BE2C (cell line): ENCODE results near the gene C11orf52.
A peak's percentile ranks its signal among the peaks of the same experiment; 100 is the strongest.

Source experiments
- DNase-seq: peaks from one replicate; pipeline ENCODE4 v3.0.0-alpha.2; 2020
- H3K27me3 ChIP-seq: fragments of 250-450 bp; sonication (Bioruptor Pico); 2 replicates; pipeline ENCODE4 v1.5.1; 2020; ENCODE audit warnings: mild to moderate bottlenecking
- H3K36me3 ChIP-seq: fragments of 250-450 bp; sonication (Bioruptor Pico); 2 replicates; pipeline ENCODE4 v1.5.1; 2020; ENCODE audit warnings: mild to moderate bottlenecking
- H3K4me1 ChIP-seq: fragments of 250-450 bp; sonication (Bioruptor Pico); 2 replicates; pipeline ENCODE4 v1.5.1; 2020
- H3K4me3 ChIP-seq: 2 replicates; pipeline ENCODE4 v1.5.1; 2011; ENCODE audit warnings: low read depth, low read length
- H3K9me3 ChIP-seq: fragments of 250-450 bp; sonication (Bioruptor Pico); 2 replicates; pipeline ENCODE4 v1.5.1; 2020
- CTCF ChIP-seq: IDR thresholded peaks from 2 replicates; pipeline ENCODE4 v1.5.1; 2012; ENCODE audit warnings: mild to moderate bottlenecking, low read depth, low read length

Gene C11orf52

GRCh38 chr11:111957663-111958444, 39.1 kb downstream of the C11orf52 start:
- Histone ChIP-seq H3K9me3 (no peaks in the 10 kb centered on the region), H3K4me1 (no peaks in the 10 kb centered on the region), H3K4me3 (no peak overlapping the region), H3K27me3 (no peaks in the 10 kb centered on the region), H3K36me3 (0 out of 2 replicates have a peak, but pooled peaks cover 6% of the 10 kb centered on the region)
- no peak for TF ChIP-seq CTCF
- DNase-seq, result peak; percentile 49

- H3K9me3 ChIP-seq, result no peaks in the 10 kb centered on the region
- H3K4me1 ChIP-seq, result no peaks in the 10 kb centered on the region
- H3K36me3 ChIP-seq, result 0 out of 2 replicates have a peak, but pooled peaks cover 6% of the 10 kb centered on the region
- no peaks in the 10 kb centered on the region for H3K27me3 ChIP-seq
- no peak for DNase-seq
- no peak for TF ChIP-seq CTCF
- H3K4me3 ChIP-seq, result no peak overlapping the region
These were observed 42.2 kb downstream of the C11orf52 start for GRCh38 chr11:111960916-111961315.

GRCh38 chr11:111961389-111962300, 42.9 kb downstream of the C11orf52 start:
- H3K4me3 ChIP-seq, result no peak overlapping the region
- no peaks in the 10 kb centered on the region for H3K4me1 ChIP-seq

GRCh38 chr11:111963931-111964340, 45.2 kb downstream of the C11orf52 start:
- no peak for DNase-seq
- Histone ChIP-seq H3K4me3 (no peak overlapping the region), H3K27me3 (no peaks in the 10 kb centered on the region), H3K9me3 (no peaks in the 10 kb centered on the region), H3K36me3 (peaks cover 8% of the 10 kb centered on the region; the same call in 1 of the 2 replicates), H3K4me1 (no peaks in the 10 kb centered on the region)
- no peak for TF ChIP-seq CTCF

More at GRCh38 chr11:111961389-111962300, 42.9 kb downstream of the C11orf52 start:
- Histone ChIP-seq H3K9me3 (no peaks in the 10 kb centered on the region), H3K27me3 (no peaks in the 10 kb centered on the region), H3K36me3 (0 out of 2 replicates have a peak, but pooled peaks cover 6% of the 10 kb centered on the region)
- no peak for TF ChIP-seq CTCF
- DNase-seq, result no peak

GRCh38 chr11:111966678-111967077, 48.0 kb downstream of the C11orf52 start:
- Histone ChIP-seq H3K9me3 (no peaks in the 10 kb centered on the region), H3K4me1 (no peaks in the 10 kb centered on the region), H3K36me3 (peaks cover 13% of the 10 kb centered on the region), H3K27me3 (no peaks in the 10 kb centered on the region), H3K4me3 (no peak overlapping the region)
- DNase-seq, result no peak
- TF ChIP-seq CTCF, result no peak

GRCh38 chr11:111967649-111968048, 48.9 kb downstream of the C11orf52 start:
- no peaks in the 10 kb centered on the region for H3K27me3 ChIP-seq
- no peaks in the 10 kb centered on the region for H3K9me3 ChIP-seq
- H3K4me1 ChIP-seq, result no peaks in the 10 kb centered on the region
- H3K36me3 ChIP-seq, result peaks cover 13% of the 10 kb centered on the region
- DNase-seq, result no peak
- no peak overlapping the region for H3K4me3 ChIP-seq
- no peak for TF ChIP-seq CTCF
